K562 (cell line): Measurements from ENCODE around the gene MYPN. TPM values are rescaled to one million over a fixed set of nuclear protein-coding genes. Genes with fewer than 3 reads are reported as not detected.

Source experiments
- CREB3L1 ChIP-seq: fragments of 450-650 bp; IDR thresholded peaks from 2 replicates; pipeline ENCODE4 v1.6.1; 2014; ENCODE audit warnings: low read depth, mild to moderate bottlenecking, moderate library complexity, borderline replicate concordance
- CTBP1 ChIP-seq: fragments of 450-650 bp; IDR thresholded peaks from 2 replicates; pipeline ENCODE4 v1.6.1; 2016; ENCODE audit warnings: borderline replicate concordance
- E4F1 ChIP-seq: fragments of 250-450 bp; sonication (Bioruptor Pico); IDR thresholded peaks from 2 replicates; pipeline ENCODE4 v1.5.0; 2021; ENCODE audit warnings: mild to moderate bottlenecking, borderline replicate concordance
- ELF4 ChIP-seq: fragments of 450-650 bp; formaldehyde crosslinking; IDR thresholded peaks from 2 replicates; pipeline ENCODE4 v1.4.0; 2022; ENCODE audit warnings: missing genetic modification characterization
- FOS ChIP-seq: IDR thresholded peaks from 3 replicates; pipeline ENCODE4 v1.6.1; 2011; ENCODE audit not compliant: insufficient read length; ENCODE audit errors: extremely low read depth
- GATAD2B ChIP-seq: fragments of 450-650 bp; IDR thresholded peaks from 2 replicates; pipeline ENCODE4 v1.6.1; 2017; ENCODE audit warnings: mild to moderate bottlenecking, borderline replicate concordance
- HDAC6 ChIP-seq: IDR thresholded peaks from 2 replicates; pipeline ENCODE4 v1.6.1; 2012; ENCODE audit warnings: low read depth, mild to moderate bottlenecking, control low read depth, inconsistent platforms, low read length, moderate library complexity
- MTA1 ChIP-seq: fragments of 450-650 bp; IDR thresholded peaks from 2 replicates; pipeline ENCODE4 v1.6.1; 2017; ENCODE audit warnings: borderline replicate concordance
- NR2C2 ChIP-seq, 2 experiments: fragments of 200-800 bp in 1 of 2; sonication (Bioruptor generic) in 1 of 2; sonication (generic) in 1 of 2; formaldehyde crosslinking in 1 of 2; IDR thresholded peaks; 2 replicates each; pipeline versions ENCODE4 v1.6.1 to v1.8.0; 2016 to 2022; ENCODE audit warnings: mild to moderate bottlenecking in 1 of 2, missing compliant biosample characterization in 1 of 2, missing genetic modification characterization in 1 of 2, missing genetic modification reagents in 1 of 2
- RFX7 ChIP-seq: fragments of 250-450 bp; sonication (Bioruptor Pico); IDR thresholded peaks from 2 replicates; pipeline ENCODE4 v1.5.1; 2021; ENCODE audit warnings: mild to moderate bottlenecking
- UBTF ChIP-seq, 2 experiments: IDR thresholded peaks; 2 replicates each; pipeline ENCODE4 v1.6.1; 2012; ENCODE audit warnings: improper control_type of control experiment in 2 of 2, low read depth in 2 of 2, low read length in 2 of 2, borderline replicate concordance in 1 of 2
- XRCC4 ChIP-seq: IDR thresholded peaks from one replicate; pipeline ENCODE4 v1.6.1; 2011; ENCODE audit not compliant: insufficient read depth, insufficient read length; ENCODE audit errors: extremely low read depth
- ZBTB7A ChIP-seq: IDR thresholded peaks from 2 replicates; pipeline ENCODE4 v1.6.1; 2011; ENCODE audit warnings: low read depth, mild to moderate bottlenecking, low read length, moderate library complexity, borderline replicate concordance; ENCODE audit not compliant: control insufficient read depth
- ZNF12 ChIP-seq: sonication (generic); formaldehyde crosslinking; IDR thresholded peaks from 2 replicates; pipeline ENCODE4 v1.4.0; 2020; ENCODE audit warnings: mild to moderate bottlenecking, missing genetic modification reagents
- ZNF395 ChIP-seq: fragments of 200-800 bp; sonication (Bioruptor generic); IDR thresholded peaks from 2 replicates; pipeline ENCODE4 v1.6.1; 2017; ENCODE audit warnings: missing genetic modification characterization, missing compliant biosample characterization
- ZNF431 ChIP-seq: sonication (generic); formaldehyde crosslinking; IDR thresholded peaks from 2 replicates; pipeline ENCODE4 v1.8.0; 2022; ENCODE audit warnings: mild to moderate bottlenecking, missing genetic modification reagents
- ZNF511 ChIP-seq: sonication (generic); formaldehyde crosslinking; IDR thresholded peaks from 2 replicates; pipeline ENCODE4 v1.8.0; 2022; ENCODE audit warnings: mild to moderate bottlenecking, missing genetic modification reagents
- polyA plus RNA-seq, 8 experiments: library from polyadenylated mRNA; depleted of rRNA in 4 of 8; stranded (reverse) in 5 of 8; unstranded in 3 of 8; fragments of >200 nt; fragmentation: Nextera tagmentation in 2 of 8; fragmentation: Illumina TruSeq in 1 of 8; extraction: Ambion mirVana in 2 of 8; extraction: Trizol in 1 of 8; gene quantifications; 2 replicates each; pipeline versions ENCODE4 v1.2.1 to v1.2.3, GENCODE V29; 2011 to 2014; ENCODE audit warnings: inconsistent platforms in 1 of 8, missing spikeins in 1 of 8
- total RNA-seq, 7 experiments: library from RNA; depleted of rRNA in 6 of 7; stranded (reverse); fragments of >200 nt in 6 of 7; fragmentation: Illumina TruSeq in 2 of 7; extraction: Trizol in 2 of 7; gene quantifications; 2 replicates each; pipeline versions ENCODE4 v1.2.1 to v1.2.3, GENCODE V29; 2011 to 2021; ENCODE audit warnings: low replicate concordance in 1 of 7

The MYPN gene
- total and polyA plus RNA-seq, 9 of the 15 experiments (the other 6 are each of a cell fraction or from before 2014, with no cell fraction given), result not detected

- peak; percentile 24; the same call in 1 of the 2 replicates for TF ChIP-seq NR2C2 (CRISPR knock-in tag; IDR thresholded peaks at IDR 0.05)
- no peak for TF ChIP-seq NR2C2 (tag; IDR thresholded peaks at IDR 0.05)
- no peak for TF ChIP-seq RFX7 (CRISPR knock-in tag)
- no peak for TF ChIP-seq ELF4 (CRISPR knock-in tag)
- peak; percentile 55; the same call in 1 of the 2 replicates for TF ChIP-seq ZBTB7A
- no peak for TF ChIP-seq FOS
- peak; percentile 77 for TF ChIP-seq ZNF511 (CRISPR knock-in tag)
- peak; percentile 20; the same call in 1 of the 2 replicates for TF ChIP-seq HDAC6
- TF ChIP-seq CREB3L1, result peak; percentile 12; the same call in 1 of the 2 replicates
- TF ChIP-seq ZNF395, result 0 out of 2 replicates have a peak, but pooled peaks have one; percentile 46
- TF ChIP-seq E4F1, result no peak
- TF ChIP-seq GATAD2B, result peak; percentile 39; the same call in 1 of the 2 replicates
- peak; percentile 61; the same call in 1 of the 2 replicates for TF ChIP-seq ZNF431 (CRISPR knock-in tag)
- no peak for TF ChIP-seq ZNF12 (CRISPR knock-in tag)
- TF ChIP-seq CTBP1, result peak; percentile 33; the same call in 1 of the 2 replicates
- TF ChIP-seq UBTF (IDR thresholded peaks at IDR 0.05; ENCODE audit: borderline replicate concordance in 1 of 2, low read depth in 2 of 2, low read length in 2 of 2), result peak in 1 of 2 experiments; percentile 19; a peak in 1 of 4 replicates
- TF ChIP-seq XRCC4, result no peak
- no peak for TF ChIP-seq MTA1
These were observed 122.0 kb downstream of the MYPN start (continued) for GRCh38 chr10:68231106-68231816.
